Smooth muscle cell (in vitro differentiated cells): ENCODE measurements around the gene ZC3H18. TPM values are rescaled to one million over a fixed set of nuclear protein-coding genes. Genes with fewer than 3 reads are reported as not detected.

ENCODE experiments used
- DNase-seq: peaks from one replicate; lab custom pipeline; 2025; ENCODE audit not compliant: unreplicated experiment; lab: John Stamatoyannopoulos, UW
- H2AFZ ChIP-seq: fragments of 200-600 bp; sonication (generic); 2 replicates; pipeline ENCODE4 v1.6.0; 2016; ENCODE audit warnings: antibody characterized with exemption, low read depth, mild to moderate bottlenecking
- H3F3A ChIP-seq: fragments of 200-600 bp; sonication (generic); 2 replicates; pipeline ENCODE4 v1.6.0; 2017; ENCODE audit warnings: antibody characterized with exemption, low read depth
- H3K27ac ChIP-seq: fragments of 200-600 bp; sonication (generic); 2 replicates; pipeline ENCODE4 v1.5.1; 2016; ENCODE audit warnings: low read depth, mild to moderate bottlenecking
- H3K27me3 ChIP-seq: fragments of 200-600 bp; sonication (generic); 2 replicates; pipeline ENCODE4 v1.6.1; 2016; ENCODE audit warnings: low read depth, mild to moderate bottlenecking
- H3K36me3 ChIP-seq: fragments of 200-600 bp; sonication (generic); 2 replicates; pipeline ENCODE4 v1.5.1; 2016; ENCODE audit warnings: low read depth
- H3K4me1 ChIP-seq: fragments of 200-600 bp; sonication (generic); 2 replicates; pipeline ENCODE4 v1.5.1; 2016; ENCODE audit warnings: low read depth
- H3K4me2 ChIP-seq: fragments of 200-600 bp; sonication (generic); 2 replicates; pipeline ENCODE4 v1.6.0; 2016; ENCODE audit warnings: mild to moderate bottlenecking
- H3K4me3 ChIP-seq: fragments of 200-600 bp; sonication (generic); 2 replicates; pipeline ENCODE4 v1.5.1; 2016; ENCODE audit warnings: mild to moderate bottlenecking
- H3K79me2 ChIP-seq: fragments of 200-600 bp; sonication (generic); 2 replicates; pipeline ENCODE4 v1.6.0; 2016; ENCODE audit warnings: low read depth, mild to moderate bottlenecking
- H3K9ac ChIP-seq: fragments of 200-600 bp; sonication (generic); 2 replicates; pipeline ENCODE4 v1.6.0; 2016; ENCODE audit warnings: low read depth
- H3K9me3 ChIP-seq: fragments of 200-600 bp; sonication (generic); replicated peaks from 2 replicates; pipeline ENCODE4 v1.5.1; 2016; ENCODE audit warnings: low read depth
- H4K20me1 ChIP-seq: fragments of 200-600 bp; sonication (generic); 2 replicates; pipeline ENCODE4 v1.6.0; 2016; ENCODE audit warnings: low read depth
- WGBS: methylation state at CpG from one replicate; pipeline ENCODE4 v1.1.7; 2016; ENCODE audit warnings: low lambda C conversion rate; 5-methylcytosine and 5-hydroxymethylcytosine counted together
- polyA plus RNA-seq: library from polyadenylated mRNA; unstranded; fragments of >200 nt; fragmentation: Nextera tagmentation; extraction: Ambion mirVana; gene quantifications from 2 replicates; pipeline ENCODE4 v1.2.1, GENCODE V29; 2016
- total RNA-seq: library from RNA; depleted of rRNA; stranded (reverse); fragments of >200 nt; gene quantifications from 2 replicates; pipeline ENCODE4 v1.2.3, GENCODE V29; 2014
- TF ChIP-seq, protein P1 (sequence below): fragments of 200-600 bp; sonication (generic); IDR thresholded peaks from 2 replicates; pipeline ENCODE4 v1.5.1; 2017; ENCODE audit warnings: borderline replicate concordance, mild to moderate bottlenecking, antibody characterized with exemption; ENCODE audit not compliant: insufficient read depth, poor library complexity, severe bottlenecking

ZC3H18 gene
- total and polyA plus RNA-seq, 2 experiments from 2014 or later: 14.6 to 30.4 TPM

DNA sequence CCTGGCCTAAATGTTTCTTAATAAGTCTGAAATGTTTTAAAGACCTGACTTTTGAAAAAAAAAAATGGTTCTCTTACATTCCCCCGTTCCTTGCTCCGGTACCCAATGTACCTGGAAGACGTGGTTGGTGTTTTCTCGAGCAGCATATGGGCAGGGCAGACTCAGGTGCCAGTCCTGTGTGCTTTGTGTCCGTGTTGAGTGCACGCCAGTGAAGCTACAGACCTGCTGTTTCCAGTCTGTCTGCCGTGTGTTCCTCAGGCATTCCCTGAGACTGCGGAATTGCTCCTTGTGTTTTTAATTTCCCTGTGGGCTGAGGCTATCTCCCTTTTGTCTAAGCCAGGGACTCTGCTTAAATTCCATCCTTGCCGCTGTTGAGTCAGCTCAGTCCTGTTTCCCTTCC is 56.4 kb downstream of the ZC3H18 start:
- Histone ChIP-seq H3K27ac (no peak overlapping the region), H4K20me1 (peaks cover 18% of the 10 kb centered on the region), H3K79me2 (no peaks in the 10 kb centered on the region), H3K4me2 (no peak overlapping the region), H3F3A (no peaks in the 10 kb centered on the region), H3K9ac (no peak overlapping the region), H3K4me3 (no peak overlapping the region), H3K27me3 (no peaks in the 10 kb centered on the region), H3K4me1 (no peaks in the 10 kb centered on the region), H3K9me3 (no peaks in the 10 kb centered on the region), H3K36me3 (no peaks in the 10 kb centered on the region), H2AFZ (no peak overlapping the region)
- TF ChIP-seq, protein P1, sequence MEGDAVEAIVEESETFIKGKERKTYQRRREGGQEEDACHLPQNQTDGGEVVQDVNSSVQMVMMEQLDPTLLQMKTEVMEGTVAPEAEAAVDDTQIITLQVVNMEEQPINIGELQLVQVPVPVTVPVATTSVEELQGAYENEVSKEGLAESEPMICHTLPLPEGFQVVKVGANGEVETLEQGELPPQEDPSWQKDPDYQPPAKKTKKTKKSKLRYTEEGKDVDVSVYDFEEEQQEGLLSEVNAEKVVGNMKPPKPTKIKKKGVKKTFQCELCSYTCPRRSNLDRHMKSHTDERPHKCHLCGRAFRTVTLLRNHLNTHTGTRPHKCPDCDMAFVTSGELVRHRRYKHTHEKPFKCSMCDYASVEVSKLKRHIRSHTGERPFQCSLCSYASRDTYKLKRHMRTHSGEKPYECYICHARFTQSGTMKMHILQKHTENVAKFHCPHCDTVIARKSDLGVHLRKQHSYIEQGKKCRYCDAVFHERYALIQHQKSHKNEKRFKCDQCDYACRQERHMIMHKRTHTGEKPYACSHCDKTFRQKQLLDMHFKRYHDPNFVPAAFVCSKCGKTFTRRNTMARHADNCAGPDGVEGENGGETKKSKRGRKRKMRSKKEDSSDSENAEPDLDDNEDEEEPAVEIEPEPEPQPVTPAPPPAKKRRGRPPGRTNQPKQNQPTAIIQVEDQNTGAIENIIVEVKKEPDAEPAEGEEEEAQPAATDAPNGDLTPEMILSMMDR: no peak
- WGBS: 96% methylated on average over 9 of the region's 9 CpGs
- no peak for DNase-seq

DNA sequence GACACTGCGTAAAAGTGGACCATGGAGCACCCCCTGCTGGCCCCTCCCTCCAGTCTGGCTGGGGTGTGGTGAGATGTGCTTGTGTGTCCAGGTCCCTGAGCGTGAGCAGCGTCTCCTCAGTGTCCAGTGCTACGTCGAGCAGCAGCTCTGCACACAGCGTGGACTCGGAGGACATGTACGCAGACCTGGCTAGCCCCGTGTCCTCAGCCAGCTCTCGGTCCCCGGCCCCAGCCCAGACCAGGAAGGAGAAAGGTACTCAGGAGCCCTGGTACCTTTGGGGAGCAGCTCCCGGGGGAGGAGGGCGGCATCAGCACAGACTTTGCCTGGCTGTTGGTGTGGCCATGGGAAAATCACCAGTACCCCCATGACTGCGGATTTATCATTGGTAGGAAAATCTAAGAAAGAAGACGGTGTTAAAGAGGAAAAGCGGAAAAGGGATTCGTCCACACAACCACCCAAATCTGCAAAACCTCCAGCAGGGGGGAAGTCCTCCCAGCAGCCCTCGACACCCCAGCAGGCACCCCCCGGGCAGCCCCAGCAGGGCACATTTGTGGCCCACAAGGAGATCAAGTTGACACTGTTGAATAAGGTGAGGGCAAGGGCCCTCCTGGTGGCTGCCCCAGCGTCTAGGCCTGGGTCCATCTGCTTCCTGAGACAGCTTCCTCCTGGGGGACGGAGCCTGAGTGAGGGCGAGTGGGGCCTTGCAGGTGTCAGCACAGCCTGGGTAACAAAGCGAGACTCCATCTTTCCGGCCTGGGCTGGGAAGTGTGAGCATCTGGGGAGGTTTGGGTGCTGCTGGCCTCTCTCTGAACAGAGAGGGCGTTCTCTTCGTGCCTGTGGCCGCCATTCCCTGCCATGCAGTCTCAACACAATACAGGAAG is 57.6 kb downstream of the ZC3H18 start:
- Histone ChIP-seq H3K9ac (no peak overlapping the region), H3K4me2 (no peak overlapping the region), H3F3A (no peaks in the 10 kb centered on the region), H3K9me3 (no peaks in the 10 kb centered on the region), H3K27me3 (no peaks in the 10 kb centered on the region), H3K4me1 (no peaks in the 10 kb centered on the region), H3K27ac (no peak overlapping the region), H3K4me3 (no peak overlapping the region), H2AFZ (no peak overlapping the region), H3K79me2 (no peaks in the 10 kb centered on the region), H3K36me3 (no peaks in the 10 kb centered on the region), H4K20me1 (peaks cover 6% of the 10 kb centered on the region)
- DNase-seq: no peak
- TF ChIP-seq, protein P1: no peak
- WGBS: 98% methylated on average over 27 of the region's 27 CpGs

DNA sequence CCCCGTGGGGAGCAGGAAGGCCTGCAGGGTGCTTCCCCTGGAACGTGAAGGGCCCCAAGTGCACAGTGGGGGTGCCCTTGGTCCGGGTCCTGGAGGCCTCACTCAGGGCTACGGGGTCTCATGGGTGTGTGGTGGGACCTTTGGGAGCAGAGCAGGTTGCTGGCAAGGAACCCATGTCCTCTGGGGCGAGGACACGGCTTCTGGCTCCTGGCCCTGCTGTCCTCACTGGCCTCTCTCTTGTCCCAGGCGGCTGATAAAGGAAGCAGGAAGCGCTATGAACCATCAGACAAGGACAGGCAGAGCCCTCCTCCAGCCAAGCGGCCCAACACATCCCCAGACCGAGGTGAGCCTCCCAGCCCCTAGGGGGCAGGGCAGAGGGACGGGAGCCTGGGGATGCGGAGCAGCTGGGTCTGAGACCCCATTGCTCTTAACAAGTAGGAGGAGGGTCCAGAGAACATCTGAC is 58.3 kb downstream of the ZC3H18 start:
- Histone ChIP-seq H3K4me3 (no peak overlapping the region), H2AFZ (no peak overlapping the region), H3K9ac (no peak overlapping the region), H3F3A (no peaks in the 10 kb centered on the region), H3K36me3 (no peaks in the 10 kb centered on the region), H3K27me3 (no peaks in the 10 kb centered on the region), H3K27ac (no peak overlapping the region), H3K9me3 (no peaks in the 10 kb centered on the region), H3K79me2 (no peaks in the 10 kb centered on the region), H3K4me2 (no peak overlapping the region), H4K20me1 (peaks cover 9% of the 10 kb centered on the region), H3K4me1 (no peaks in the 10 kb centered on the region)
- WGBS: 77% methylated on average over 12 of the region's 12 CpGs
- TF ChIP-seq, protein P1: peak; percentile 33
- DNase-seq: no peak
